Mesothelial cell of epicardium (in vitro differentiated cells): ENCODE measurements around the gene CSNK2A1. TPM values are rescaled to one million over a fixed set of nuclear protein-coding genes. Genes with fewer than 3 reads are reported as not detected.
A peak's percentile ranks its signal among the peaks of the same experiment; 100 is the strongest.

ENCODE experiments used
- DNase-seq, 2 experiments: peaks; one replicate each; pipeline ENCODE4 v3.0.0; 2021; ENCODE audit warnings: low spot score in 2 of 2; ENCODE audit not compliant: unreplicated experiment in 2 of 2
- H3K27ac Mint-ChIP-seq: 2 replicates; pipeline ENCODE4 v1.8.0; 2021; ENCODE audit warnings: mixed read lengths
- H3K27me3 Mint-ChIP-seq: 2 replicates; pipeline ENCODE4 v1.8.0; 2021; ENCODE audit warnings: low read depth, mixed read lengths
- H3K36me3 Mint-ChIP-seq: 2 replicates; pipeline ENCODE4 v1.8.0; 2021; ENCODE audit warnings: mixed read lengths
- H3K4me1 Mint-ChIP-seq: 2 replicates; pipeline ENCODE4 v1.8.0; 2021; ENCODE audit warnings: mixed read lengths
- H3K4me3 Mint-ChIP-seq: 2 replicates; pipeline ENCODE4 v1.8.0; 2021; ENCODE audit warnings: mild to moderate bottlenecking, moderate library complexity, mixed read lengths
- H3K9me3 Mint-ChIP-seq: 2 replicates; pipeline ENCODE4 v1.8.0; 2021; ENCODE audit warnings: mixed read lengths
- total RNA-seq: library from RNA; stranded (reverse); gene quantifications from 3 replicates; pipeline ENCODE4 v1.2.1, GENCODE V29; 2021
- TF ChIP-seq, protein P1 (sequence below): fragments of 200-600 bp; sonication (generic); IDR thresholded peaks from one replicate; pipeline ENCODE4 v1.5.0; 2021; ENCODE audit warnings: antibody characterized with exemption; ENCODE audit not compliant: unreplicated experiment

The CSNK2A1 gene
- total RNA-seq, 1 donor from 2014 or later, result 164 TPM

DNA sequence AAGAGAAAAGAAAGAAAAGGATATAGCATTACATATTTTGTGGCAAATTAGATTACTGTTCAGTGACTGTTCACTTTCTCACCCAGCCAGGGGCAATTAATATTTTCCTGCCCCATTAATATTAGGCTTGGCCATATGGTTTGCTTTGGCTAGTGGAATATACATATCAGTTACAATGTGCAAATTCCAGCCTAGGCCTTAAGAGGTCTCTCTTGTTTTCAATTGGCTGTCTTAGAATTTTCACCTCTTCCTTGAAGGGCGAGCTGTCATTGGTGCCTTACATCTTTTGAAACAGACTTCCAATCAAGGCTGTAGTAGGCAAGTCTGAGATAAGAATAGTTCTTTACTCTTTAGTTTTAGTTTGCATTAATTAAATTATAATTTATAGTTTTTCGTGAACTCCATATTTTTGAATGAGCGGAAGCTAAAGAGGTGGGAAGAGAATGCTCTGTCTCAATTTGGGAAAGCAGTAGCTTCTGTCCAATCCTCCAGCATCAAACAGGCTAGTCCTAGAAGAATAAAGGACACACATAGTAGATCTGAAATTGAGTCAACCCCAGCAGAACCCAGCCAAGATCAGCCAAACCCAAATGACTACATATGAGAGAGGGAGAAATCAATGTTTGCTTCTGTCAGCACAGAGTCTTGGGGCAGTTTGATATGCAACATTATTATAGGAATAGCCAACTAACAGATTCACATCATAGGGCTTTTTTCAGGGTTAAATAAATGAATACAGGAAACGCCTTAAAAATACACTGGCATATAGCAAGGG lies 6.3 kb upstream of the CSNK2A1 start:
- no peaks in the 10 kb centered on the region for H3K9me3 Mint-ChIP-seq
- no peak for DNase-seq
- H3K4me1 Mint-ChIP-seq, result no peaks in the 10 kb centered on the region
- H3K27ac Mint-ChIP-seq, result no peak overlapping the region
- TF ChIP-seq, protein P1, sequence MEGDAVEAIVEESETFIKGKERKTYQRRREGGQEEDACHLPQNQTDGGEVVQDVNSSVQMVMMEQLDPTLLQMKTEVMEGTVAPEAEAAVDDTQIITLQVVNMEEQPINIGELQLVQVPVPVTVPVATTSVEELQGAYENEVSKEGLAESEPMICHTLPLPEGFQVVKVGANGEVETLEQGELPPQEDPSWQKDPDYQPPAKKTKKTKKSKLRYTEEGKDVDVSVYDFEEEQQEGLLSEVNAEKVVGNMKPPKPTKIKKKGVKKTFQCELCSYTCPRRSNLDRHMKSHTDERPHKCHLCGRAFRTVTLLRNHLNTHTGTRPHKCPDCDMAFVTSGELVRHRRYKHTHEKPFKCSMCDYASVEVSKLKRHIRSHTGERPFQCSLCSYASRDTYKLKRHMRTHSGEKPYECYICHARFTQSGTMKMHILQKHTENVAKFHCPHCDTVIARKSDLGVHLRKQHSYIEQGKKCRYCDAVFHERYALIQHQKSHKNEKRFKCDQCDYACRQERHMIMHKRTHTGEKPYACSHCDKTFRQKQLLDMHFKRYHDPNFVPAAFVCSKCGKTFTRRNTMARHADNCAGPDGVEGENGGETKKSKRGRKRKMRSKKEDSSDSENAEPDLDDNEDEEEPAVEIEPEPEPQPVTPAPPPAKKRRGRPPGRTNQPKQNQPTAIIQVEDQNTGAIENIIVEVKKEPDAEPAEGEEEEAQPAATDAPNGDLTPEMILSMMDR, result no peak
- H3K4me3 Mint-ChIP-seq, result no peak overlapping the region
- peaks cover 57% of the 10 kb centered on the region for H3K27me3 Mint-ChIP-seq
- H3K36me3 Mint-ChIP-seq, result no peaks in the 10 kb centered on the region

DNA sequence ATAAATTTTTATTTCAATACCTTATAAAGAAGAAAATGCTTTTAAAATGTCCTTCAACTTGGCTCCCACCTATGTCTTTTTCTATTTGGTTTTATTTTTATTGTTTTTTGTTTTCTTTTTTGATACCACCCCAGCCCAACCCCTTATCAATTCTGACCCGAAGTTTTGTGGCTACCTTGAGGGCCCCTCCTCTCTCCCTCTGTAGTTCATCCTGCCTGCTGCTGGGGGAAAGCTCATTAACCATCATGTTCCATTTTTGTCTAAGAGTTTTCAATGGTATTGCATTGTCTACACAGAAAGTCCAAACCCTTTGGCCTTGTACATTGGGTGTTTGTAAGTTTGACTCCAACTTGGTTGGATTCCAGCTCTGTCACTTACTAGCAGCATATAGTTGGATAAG lies 5.3 kb upstream of the CSNK2A1 start:
- no peak for DNase-seq
- H3K36me3 Mint-ChIP-seq, result no peaks in the 10 kb centered on the region
- no peak overlapping the region for H3K27ac Mint-ChIP-seq
- peaks cover 7% of the 10 kb centered on the region for H3K4me1 Mint-ChIP-seq
- no peaks in the 10 kb centered on the region for H3K9me3 Mint-ChIP-seq
- no peak overlapping the region for H3K4me3 Mint-ChIP-seq
- H3K27me3 Mint-ChIP-seq, result peaks cover 49% of the 10 kb centered on the region
- TF ChIP-seq, protein P1, result no peak

DNA sequence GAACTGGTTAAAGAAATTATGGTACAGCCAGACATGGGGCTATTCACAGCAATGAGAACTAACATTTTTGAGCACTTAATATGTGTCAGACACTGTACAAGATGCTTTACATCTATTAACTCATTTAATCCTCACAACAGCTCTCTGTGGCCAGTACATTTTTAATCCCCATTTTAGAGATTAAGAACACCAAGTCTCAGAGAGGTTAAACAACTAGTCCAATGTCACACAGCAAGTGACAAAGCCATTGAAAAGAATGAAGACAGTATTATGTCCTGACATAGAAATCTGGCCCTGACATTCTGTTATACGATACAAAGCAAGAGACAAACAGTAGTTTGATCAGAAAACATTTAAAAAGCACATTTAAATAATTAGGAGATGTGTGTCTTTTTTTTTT lies 3.8 kb upstream of the CSNK2A1 start:
- Mint-ChIP-seq H3K9me3 (no peaks in the 10 kb centered on the region), H3K4me1 (peaks cover 16% of the 10 kb centered on the region), H3K27me3 (peaks cover 42% of the 10 kb centered on the region), H3K4me3 (no peak overlapping the region), H3K36me3 (peaks cover 2% of the 10 kb centered on the region), H3K27ac (no peak overlapping the region)
- TF ChIP-seq, protein P1, result no peak
- DNase-seq, result no peak

DNA sequence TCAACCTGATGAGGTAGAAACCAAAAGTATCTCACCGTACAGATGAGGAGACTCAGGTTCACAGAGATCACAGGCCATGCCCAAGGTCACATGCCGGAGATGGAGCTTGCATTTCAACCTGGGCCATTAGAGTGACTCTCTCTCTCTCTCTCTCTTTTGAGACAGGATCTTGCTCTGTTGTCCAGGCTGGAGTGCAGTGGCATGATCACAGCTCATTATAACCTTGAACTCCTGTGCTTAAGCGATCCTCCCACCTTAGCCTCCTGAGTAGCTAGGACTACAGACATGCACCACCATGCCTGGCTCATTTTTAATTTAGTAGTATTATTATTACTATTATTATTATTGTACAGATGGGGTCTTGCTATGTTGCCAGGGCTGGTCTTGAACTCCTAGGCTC lies 2.8 kb upstream of the CSNK2A1 start:
- DNase-seq, result no peak
- TF ChIP-seq, protein P1, result no peak
- Mint-ChIP-seq H3K27me3 (peaks cover 34% of the 10 kb centered on the region), H3K9me3 (no peaks in the 10 kb centered on the region), H3K4me1 (peaks cover 22% of the 10 kb centered on the region), H3K4me3 (no peak overlapping the region), H3K36me3 (peaks cover 4% of the 10 kb centered on the region), H3K27ac (no peak overlapping the region)

DNA sequence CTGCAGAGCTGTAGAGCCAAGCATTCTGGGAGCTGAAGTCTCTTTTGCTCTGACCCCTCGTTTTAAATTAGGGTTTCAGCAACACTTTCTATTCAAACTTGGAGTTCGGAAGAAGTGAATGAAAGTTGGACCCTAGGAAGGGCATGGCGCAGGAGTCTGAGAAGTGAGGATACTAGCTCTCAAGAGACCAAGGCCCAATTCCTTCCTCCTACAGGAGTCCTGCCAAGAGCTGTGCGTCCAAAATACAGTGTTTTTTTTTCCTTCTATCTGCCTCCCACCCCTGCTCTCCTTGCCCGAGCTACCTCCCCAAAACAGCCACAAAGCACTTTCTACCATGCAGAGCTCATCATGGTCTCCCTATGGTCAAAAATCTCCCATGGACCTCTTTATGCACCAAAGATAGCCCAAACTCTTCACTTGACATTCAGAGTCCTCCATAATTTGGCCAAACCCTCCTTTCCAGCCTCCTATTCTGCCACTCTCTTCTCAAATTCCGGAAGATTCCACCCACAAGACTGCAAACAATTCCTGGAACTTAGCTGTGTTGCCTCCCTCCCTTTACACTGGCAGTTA lies 649 bp upstream of the CSNK2A1 start:
- Mint-ChIP-seq H3K4me3 (peak overlapping the region; percentile 78), H3K27ac (peak overlapping the region; percentile 94), H3K9me3 (peaks cover 5% of the 10 kb centered on the region), H3K27me3 (peaks cover 20% of the 10 kb centered on the region), H3K4me1 (peaks cover 32% of the 10 kb centered on the region), H3K36me3 (peaks cover 20% of the 10 kb centered on the region)
- TF ChIP-seq, protein P1, result no peak
- DNase-seq, result no peak
